Measurements from ENCODE around the gene OAS3. TPM values are rescaled to one million over a fixed set of nuclear protein-coding genes. Genes with fewer than 3 reads are reported as not detected.

Gene OAS3
- total and polyA plus RNA-seq, 9 of the 15 experiments (the other 6 are each of a cell fraction or from before 2014, with no cell fraction given) = 0.21 to 2.0 (median 0.83) TPM

- TF ChIP-seq GATA2 (CRISPR knock-in tag; IDR thresholded peaks at IDR 0.05) = no peak
- TF ChIP-seq FOSL1 (tag; conservative IDR thresholded peaks at IDR 0.05) = 0 out of 2 replicates have a peak, but pooled peaks have one; percentile 18
- peak; percentile 49 for TF ChIP-seq HMGN3 (IDR thresholded peaks at IDR 0.05; ENCODE audit: borderline replicate concordance, extremely low read depth, insufficient read length, low read depth, low read length)
- peak; percentile 89 for TF ChIP-seq BCOR (IDR thresholded peaks at IDR 0.05)
- TF ChIP-seq AFF1 (IDR thresholded peaks at IDR 0.05; ENCODE audit: low read depth in 1 of 2, partially characterized antibody in 2 of 2) = peak in 1 of 2 experiments; percentile 68
- TF ChIP-seq ZBTB33 (CRISPR knock-in tag; IDR thresholded peaks at IDR 0.05) = no peak
- TF ChIP-seq RBFOX2 (IDR thresholded peaks at IDR 0.05; ENCODE audit: low read depth, low read length) = peak; percentile 66
- peak; percentile 45; the same call in 1 of the 2 replicates for TF ChIP-seq MAX (CRISPR knock-in tag; IDR thresholded peaks at IDR 0.05)
- 0 out of 4 replicates have a peak, but pooled peaks of 1 of the 2 experiments have one; percentile 3 for TF ChIP-seq RAD21 (CRISPR knock-in tag; conservative IDR thresholded peaks at IDR 0.05 in 1 of 2, IDR thresholded peaks at IDR 0.05 in 1 of 2)
- no peak for TF ChIP-seq DIDO1 (tag; IDR thresholded peaks at IDR 0.05; ENCODE audit: low read depth)
- TF ChIP-seq SAFB (IDR thresholded peaks at IDR 0.05; ENCODE audit: borderline replicate concordance, low read depth, low read length) = peak; percentile 42; the same call in 1 of the 2 replicates
- TF ChIP-seq LCOR (CRISPR knock-in tag; IDR thresholded peaks at IDR 0.05) = peak; percentile 48; the same call in 1 of the 2 replicates
- TF ChIP-seq NFXL1 (CRISPR knock-in tag; IDR thresholded peaks at IDR 0.05) = no peak
- peak; percentile 72; the same call in 1 of the 2 replicates for TF ChIP-seq RB1 (IDR thresholded peaks at IDR 0.05; ENCODE audit: low read depth)
- peak; percentile 66; the same call in 1 of the 2 replicates for TF ChIP-seq MYC (IDR thresholded peaks at IDR 0.05; ENCODE audit: low read depth, low read length)
- no peak for TF ChIP-seq MYC (CRISPR knock-in tag; IDR thresholded peaks at IDR 0.05; ENCODE audit: borderline replicate concordance, low read depth)
- TF ChIP-seq ZNF134 (CRISPR knock-in tag; conservative IDR thresholded peaks at IDR 0.05) = no peak
- TF ChIP-seq NFRKB (IDR thresholded peaks at IDR 0.05; ENCODE audit: low read depth) = no peak
Observed at GRCh38 chr12:112937741-112938719, at the start of gene OAS3 (continued).
